ENCODE data around the gene JOSD2.

JOSD2 gene

GRCh38 chr19:50551034-50551714 is 40.2 kb upstream of the JOSD2 start:
- no peak overlapping the region for H3K27ac ChIP-seq
- TF ChIP-seq ZFX (IDR thresholded peaks at IDR 0.05; ENCODE audit: borderline replicate concordance) (no peak), CTCF (IDR thresholded peaks at IDR 0.05) (no peak)

GRCh38 chr19:50550594-50550966 is 39.6 kb upstream of the JOSD2 start:
- TF ChIP-seq CTCF (IDR thresholded peaks at IDR 0.05), result no peak
- no peak for TF ChIP-seq ZFX (IDR thresholded peaks at IDR 0.05; ENCODE audit: borderline replicate concordance)
- H3K27ac ChIP-seq, result no peak overlapping the region

- no peak for TF ChIP-seq ZFX (IDR thresholded peaks at IDR 0.05; ENCODE audit: borderline replicate concordance)
- no peak for TF ChIP-seq CTCF (IDR thresholded peaks at IDR 0.05)
- H3K27ac ChIP-seq, result no peak overlapping the region
These were observed 39.1 kb upstream of the JOSD2 start for GRCh38 chr19:50549927-50550593.

GRCh38 chr19:50549059-50549926 is 38.3 kb upstream of the JOSD2 start:
- H3K27ac ChIP-seq, result no peak overlapping the region
- TF ChIP-seq CTCF (IDR thresholded peaks at IDR 0.05) (no peak), ZFX (IDR thresholded peaks at IDR 0.05; ENCODE audit: borderline replicate concordance) (no peak)

GRCh38 chr19:50548191-50549058 is 37.4 kb upstream of the JOSD2 start:
- no peak for TF ChIP-seq CTCF (IDR thresholded peaks at IDR 0.05)
- TF ChIP-seq ZFX (IDR thresholded peaks at IDR 0.05; ENCODE audit: borderline replicate concordance), result no peak
- H3K27ac ChIP-seq, result no peak overlapping the region

GRCh38 chr19:50547385-50548190 is 36.6 kb upstream of the JOSD2 start:
- no peak overlapping the region for H3K27ac ChIP-seq

More at GRCh38 chr19:50547385-50548190, 36.6 kb upstream of the JOSD2 start:
- TF ChIP-seq CTCF (IDR thresholded peaks at IDR 0.05) (no peak), ZFX (IDR thresholded peaks at IDR 0.05; ENCODE audit: borderline replicate concordance) (no peak)

Data from 22Rv1 (cell line).